NT2/D1 (cell line): ENCODE data around the gene WIZ.

Experiments
- YY1 ChIP-seq: IDR thresholded peaks from 2 replicates; pipeline ENCODE4 v1.6.1; 2011; ENCODE audit not compliant: insufficient read length, insufficient read depth
- ZNF274 ChIP-seq: IDR thresholded peaks from 2 replicates; pipeline ENCODE4 v1.6.1; 2011; ENCODE audit warnings: mild to moderate bottlenecking, low read depth, low read length

DNA sequence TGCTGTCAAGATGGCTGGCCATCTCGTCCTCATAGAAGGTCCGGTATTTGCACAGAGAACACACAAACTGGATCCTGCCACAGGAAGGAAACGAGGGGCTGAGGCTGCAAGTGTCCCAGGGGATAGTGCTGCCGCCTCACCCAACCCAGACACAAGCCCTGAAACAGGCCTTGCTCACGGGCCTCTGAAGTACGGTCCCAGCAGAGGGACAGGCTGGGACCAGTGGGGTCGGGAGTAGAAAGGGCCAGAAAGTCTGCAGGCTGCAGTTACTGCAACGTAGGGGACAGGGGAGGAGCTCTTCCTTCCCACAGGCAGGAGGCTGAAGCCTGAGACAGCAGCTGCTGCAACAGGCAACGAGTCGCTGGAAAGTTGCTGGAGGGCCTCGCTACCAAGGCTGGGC lies 52.0 kb downstream of the WIZ start:
- TF ChIP-seq YY1 (no peak), ZNF274 (no peak)
